HG02759 (cell line): ENCODE data around the gene P3H2.
A peak's percentile ranks its signal among the peaks of the same experiment; 100 is the strongest.
"Not testable (repeated sequence)": the region's sequence is repeated elsewhere in the genome, so short reads cannot be mapped to it uniquely, and the experiment has no call there.

Experiments
- ATAC-seq: cut with Tn5 transposase; IDR thresholded peaks from one replicate; pipeline ENCODE4 v1.9.1; 2021; ENCODE audit warnings: mild to moderate bottlenecking, moderate library complexity; ENCODE audit not compliant: unreplicated experiment

The P3H2 gene, protein sequence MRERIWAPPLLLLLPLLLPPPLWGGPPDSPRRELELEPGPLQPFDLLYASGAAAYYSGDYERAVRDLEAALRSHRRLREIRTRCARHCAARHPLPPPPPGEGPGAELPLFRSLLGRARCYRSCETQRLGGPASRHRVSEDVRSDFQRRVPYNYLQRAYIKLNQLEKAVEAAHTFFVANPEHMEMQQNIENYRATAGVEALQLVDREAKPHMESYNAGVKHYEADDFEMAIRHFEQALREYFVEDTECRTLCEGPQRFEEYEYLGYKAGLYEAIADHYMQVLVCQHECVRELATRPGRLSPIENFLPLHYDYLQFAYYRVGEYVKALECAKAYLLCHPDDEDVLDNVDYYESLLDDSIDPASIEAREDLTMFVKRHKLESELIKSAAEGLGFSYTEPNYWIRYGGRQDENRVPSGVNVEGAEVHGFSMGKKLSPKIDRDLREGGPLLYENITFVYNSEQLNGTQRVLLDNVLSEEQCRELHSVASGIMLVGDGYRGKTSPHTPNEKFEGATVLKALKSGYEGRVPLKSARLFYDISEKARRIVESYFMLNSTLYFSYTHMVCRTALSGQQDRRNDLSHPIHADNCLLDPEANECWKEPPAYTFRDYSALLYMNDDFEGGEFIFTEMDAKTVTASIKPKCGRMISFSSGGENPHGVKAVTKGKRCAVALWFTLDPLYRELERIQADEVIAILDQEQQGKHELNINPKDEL

DNA sequence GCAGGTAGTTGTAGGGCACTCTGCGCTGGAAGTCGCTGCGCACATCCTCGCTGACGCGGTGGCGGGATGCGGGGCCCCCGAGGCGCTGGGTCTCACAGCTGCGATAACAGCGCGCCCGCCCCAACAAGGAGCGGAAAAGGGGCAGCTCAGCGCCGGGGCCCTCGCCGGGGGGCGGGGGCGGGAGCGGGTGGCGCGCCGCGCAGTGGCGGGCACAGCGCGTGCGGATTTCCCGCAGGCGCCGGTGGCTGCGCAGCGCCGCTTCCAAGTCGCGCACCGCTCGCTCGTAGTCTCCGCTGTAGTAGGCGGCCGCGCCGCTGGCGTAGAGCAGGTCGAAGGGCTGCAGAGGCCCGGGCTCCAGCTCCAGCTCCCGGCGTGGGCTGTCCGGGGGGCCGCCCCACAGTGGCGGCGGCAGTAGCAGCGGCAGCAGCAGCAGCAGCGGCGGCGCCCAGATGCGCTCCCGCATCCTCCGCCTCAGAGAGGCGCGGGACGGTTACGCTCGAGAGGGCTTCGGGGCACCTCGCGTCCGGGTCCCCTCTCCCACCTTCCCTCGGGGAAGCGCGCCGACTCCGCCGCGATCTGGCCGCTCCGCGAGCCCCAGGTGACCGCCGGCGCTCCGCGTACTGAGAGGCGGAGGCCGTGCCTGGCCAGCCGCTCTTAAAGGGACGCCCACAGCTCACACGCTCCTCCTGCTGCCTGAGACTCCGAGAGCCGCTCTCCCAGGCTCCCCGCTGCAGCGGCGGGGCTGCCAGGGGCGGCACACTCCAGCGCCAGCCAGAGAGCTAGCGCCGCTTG, at the start of gene P3H2:
TSS of gene P3H2 (minus strand) at position 629 of the 792 bp plus-strand sequence. CDS start at position 463, 166 bp downstream.
- ATAC-seq: peak; percentile 74

- ATAC-seq: no peak
Measured at GRCh38 chr3:190169877-190170276, 49.2 kb upstream of the P3H2 start.

- ATAC-seq: no peak
Measured at GRCh38 chr3:190169243-190169642, 48.5 kb upstream of the P3H2 start.

DNA sequence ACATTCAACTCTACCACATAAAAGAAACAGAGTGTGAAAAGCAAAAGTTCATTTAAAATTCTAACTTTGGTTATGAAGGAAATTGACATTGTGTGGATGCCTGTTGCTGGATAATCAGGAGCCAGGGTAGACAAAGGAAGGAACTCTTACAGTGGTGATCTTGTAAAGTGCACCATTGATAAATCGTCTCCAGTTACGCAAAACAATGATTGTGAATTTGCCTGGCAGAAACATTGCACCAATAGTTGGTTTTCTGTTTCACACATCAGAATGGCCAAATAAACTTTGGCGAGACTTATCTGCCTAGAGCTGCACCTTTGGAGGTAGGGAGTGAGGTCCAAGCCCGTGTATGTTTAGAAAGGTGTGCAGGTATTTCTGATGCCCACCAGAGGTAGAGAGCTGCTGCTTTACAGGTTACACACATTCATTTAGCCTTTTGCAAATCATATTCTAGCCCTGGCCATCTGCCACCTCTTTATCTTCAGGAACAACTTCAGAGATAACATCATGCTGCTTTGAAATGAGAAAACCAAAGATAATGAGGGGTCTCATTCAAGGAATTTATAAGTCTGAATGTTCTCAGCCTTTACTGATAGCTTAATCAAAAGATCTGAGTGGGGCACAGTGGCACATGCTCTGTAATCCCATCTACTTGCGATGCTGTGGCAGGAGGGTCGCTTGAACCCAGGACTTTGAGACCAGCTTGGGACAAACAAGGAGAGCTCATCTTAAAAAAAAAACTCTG, 47.4 kb upstream of the P3H2 start:
- no peak for ATAC-seq

DNA sequence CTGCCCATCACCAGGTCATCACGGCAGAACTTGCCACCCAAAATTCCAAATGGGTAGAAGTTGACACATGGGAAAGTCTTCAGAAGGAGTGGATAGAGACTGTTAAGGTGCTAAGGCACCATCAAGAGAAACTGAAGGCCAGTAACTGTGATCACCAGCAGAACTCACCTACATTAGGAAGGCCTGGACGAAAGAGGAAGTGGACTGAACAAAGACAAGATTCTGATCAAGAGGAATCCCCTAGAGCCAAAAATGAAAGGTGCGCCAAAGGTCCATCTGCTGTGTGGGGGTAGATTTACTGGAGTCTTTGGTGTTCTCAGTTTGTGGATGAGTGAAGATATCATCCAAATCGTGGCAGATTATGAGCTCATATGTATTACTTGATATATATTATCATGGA, 46.3 kb upstream of the P3H2 start:
- no peak for ATAC-seq

DNA sequence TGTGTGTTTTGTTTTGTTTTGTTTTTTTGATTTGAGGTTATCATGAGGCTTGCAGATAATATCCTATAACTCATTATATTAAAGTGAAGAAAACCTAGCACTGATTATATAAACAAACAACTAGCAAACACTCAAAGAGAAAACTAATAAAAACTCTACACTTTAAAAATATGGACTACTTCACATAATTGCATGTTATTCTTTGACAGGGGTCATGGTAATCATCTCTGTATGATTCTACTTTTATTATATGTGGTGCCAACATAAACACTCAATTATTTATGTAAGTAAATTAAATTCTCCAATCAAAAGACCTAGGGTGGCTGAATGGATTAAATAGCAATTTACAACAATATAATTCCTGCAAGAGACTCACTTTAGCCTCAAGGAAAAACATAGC, 44.6 kb upstream of the P3H2 start:
- no peak for ATAC-seq

GRCh38 chr3:190162013-190162412, 41.3 kb upstream of the P3H2 start:
- not testable (repeated sequence) for ATAC-seq

DNA sequence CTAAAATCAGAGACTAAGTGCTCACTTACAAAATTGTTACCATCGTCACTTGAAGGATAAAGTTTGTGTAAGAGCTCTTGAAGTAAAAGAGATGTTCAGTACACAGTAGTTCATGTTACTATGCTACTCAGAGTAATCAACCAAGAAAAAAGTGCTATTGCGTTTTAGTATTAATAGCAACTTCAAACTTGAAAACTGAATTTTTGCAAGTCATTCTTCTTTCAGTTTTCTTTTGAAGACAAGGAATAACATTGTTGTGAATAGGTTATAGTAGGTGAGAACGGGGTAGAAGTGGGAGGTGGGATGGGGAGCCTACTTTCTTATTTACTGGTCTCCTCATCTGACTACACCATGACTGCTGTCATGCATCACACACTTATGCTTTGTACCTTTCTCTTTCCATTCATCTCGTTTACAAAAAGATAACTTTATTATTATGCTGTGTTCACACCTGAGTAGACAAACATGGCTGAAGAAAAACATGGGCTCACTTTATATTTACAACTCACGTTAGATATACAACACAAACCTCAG, 39.3 kb upstream of the P3H2 start:
- ATAC-seq: no peak

- no peak for ATAC-seq
Measured at GRCh38 chr3:190158261-190158660, 37.6 kb upstream of the P3H2 start.

DNA sequence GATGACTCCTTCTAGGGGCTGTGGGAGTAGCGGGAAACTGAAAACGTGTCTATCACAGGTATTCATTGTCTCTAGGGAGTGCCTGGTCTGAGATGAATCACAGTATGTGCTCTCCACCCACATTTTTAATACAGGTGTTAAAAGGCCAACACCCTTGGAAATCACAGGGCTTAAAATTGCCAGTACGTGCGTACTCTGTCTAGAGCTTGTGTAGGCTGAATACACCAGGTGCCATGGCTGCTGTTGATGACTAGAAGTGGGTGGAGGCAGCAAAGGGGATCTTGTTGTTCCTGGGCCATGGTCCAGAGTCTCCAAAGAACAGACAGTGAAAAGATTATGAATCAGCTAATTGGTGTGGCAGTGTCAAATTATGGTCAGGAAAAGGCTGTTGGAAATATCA, 35.1 kb upstream of the P3H2 start:
- ATAC-seq: no peak

DNA sequence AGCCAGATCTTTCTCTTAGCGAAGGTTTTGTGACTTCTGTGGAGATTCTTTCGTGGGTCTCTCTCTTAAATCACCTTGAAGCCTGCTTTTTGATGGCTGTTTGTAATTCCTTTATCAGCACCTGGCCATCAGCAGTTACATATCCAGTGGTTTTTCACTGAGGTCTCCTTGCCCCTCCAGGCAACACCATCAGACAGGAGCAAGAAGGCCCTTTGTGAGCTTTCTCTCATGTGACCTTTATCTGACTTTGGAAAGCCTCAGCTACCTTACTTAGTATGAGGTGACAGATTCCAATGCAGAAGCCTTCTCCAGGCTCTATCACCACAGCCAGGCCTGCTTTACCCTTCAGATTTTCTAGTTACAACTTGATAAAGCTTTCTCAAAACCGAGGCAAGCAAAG, 30.0 kb upstream of the P3H2 start:
- ATAC-seq: no peak

DNA sequence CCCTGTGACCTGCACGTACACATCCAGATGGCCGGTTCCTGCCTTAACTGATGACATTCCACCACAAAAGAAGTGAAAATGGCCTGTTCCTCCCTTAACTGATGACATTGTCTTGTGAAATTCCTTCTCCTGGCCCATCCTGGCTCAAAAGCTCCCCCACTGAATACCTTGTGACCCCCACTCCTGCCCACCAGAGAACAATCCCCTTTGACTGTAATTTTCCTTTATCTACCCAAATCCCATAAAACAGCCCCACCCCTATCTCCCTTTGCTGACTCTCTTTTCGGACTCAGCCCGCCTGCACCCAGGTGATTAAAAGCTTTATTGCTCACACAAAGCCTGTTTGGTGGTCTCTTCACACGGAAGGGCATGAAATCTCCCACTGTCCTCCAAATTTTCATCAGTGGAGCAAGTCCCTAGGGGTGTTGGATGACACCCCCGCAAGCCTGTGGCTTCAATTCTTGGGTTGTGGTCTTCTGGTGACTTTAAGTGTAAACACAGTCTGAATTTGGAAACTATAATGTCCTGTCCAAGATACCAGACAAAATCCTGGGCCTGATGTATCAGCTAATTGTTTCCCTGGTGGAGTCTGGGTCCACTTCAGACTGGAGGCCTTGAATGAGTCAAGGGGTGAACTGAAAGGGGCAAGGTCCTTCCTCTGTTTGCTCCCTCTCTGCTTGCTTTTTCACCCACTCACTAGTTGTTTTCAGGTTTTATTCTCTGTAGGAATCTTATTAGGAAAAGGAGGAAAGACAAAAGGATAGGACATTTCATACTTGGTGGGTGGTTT, 29.3 kb upstream of the P3H2 start:
- not testable (repeated sequence) for ATAC-seq

- ATAC-seq: not testable (repeated sequence)
Measured at GRCh38 chr3:190144793-190145192, 24.1 kb upstream of the P3H2 start.

- ATAC-seq: no peak
Measured at GRCh38 chr3:190142041-190142440, 21.3 kb upstream of the P3H2 start.

- no peak for ATAC-seq
Measured at GRCh38 chr3:190139365-190139764, 18.7 kb upstream of the P3H2 start.

- ATAC-seq: no peak
Measured at GRCh38 chr3:190132371-190132770, 11.7 kb upstream of the P3H2 start.

DNA sequence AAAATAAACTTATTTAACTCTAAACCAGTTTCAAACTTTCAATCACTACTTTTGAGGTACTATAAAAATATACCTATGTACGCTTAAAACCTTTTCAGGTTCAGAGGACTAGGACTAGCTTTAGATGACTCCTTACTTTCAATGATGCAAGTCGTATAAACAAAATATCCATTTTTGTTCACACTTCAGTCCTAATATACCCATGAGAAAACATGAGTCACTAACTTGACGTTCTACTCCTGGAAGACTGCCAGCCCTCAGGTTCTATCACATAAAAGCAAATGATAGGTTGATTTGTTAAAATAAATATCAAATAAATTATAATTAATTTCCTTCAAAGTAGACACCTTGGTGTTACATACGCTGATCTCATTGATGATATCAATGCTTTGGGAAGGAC, 10.6 kb upstream of the P3H2 start:
- no peak for ATAC-seq

DNA sequence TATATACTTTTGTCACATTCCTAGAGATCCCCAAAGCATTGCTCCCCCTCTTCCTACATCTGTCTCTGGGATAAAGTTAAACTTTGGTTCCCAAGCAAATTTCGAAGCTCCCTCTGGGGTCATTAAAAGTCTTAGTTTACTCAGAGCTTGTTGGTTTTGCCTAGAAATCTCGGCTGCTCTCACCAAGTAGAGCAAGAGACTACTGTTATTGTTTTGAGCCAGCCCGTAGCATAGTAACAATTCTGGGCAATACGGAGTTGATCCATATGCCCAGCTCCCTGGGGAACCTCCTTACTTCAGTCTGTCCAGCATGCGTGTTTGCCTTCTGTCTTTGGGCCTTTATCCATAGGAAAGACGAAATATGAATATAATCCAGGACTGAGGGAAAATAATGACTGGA, 10.0 kb upstream of the P3H2 start:
- ATAC-seq: no peak

GRCh38 chr3:190130037-190130436, 9.3 kb upstream of the P3H2 start:
- no peak for ATAC-seq

GRCh38 chr3:190127797-190128196, 7.1 kb upstream of the P3H2 start:
- ATAC-seq: no peak
